ENCODE data around the gene IQSEC3.

The IQSEC3 gene

DNA sequence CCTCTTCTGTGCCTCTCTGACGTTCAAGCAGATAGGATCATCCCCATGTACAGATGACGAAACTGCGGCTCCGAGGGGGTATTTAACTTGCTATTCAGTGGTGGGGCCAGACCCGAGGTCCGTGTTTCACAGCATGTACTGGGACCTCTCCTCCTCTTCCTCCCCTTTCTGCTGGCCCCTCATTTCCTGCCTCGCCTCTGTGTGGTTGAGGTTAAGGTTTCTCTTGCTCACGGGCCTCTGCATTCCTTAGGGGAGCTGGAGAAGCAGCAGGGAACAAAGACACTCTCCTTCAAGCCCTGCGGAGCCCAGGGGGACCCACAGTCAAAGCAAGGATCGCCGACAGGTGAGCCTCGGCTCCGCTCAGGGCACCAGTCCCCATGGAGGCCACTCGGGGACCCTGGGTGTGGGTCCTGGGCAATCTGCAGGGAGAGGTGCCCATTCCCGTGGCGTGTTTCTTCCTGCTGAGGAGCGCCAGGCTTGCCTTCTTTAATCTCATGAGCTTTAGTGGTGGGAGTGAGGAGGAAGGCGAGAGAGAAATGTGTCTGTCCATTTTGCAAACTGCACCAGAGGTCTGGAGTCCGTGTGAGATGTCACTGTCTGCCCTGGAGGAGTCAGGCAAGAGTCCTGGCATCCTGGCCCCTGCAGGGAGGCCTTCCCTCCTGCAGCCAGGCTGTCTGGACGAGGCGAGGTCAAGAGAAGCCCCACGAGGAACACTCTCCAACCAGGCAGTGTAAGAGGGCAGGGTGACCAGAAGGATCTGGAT is 102.4 kb downstream of the IQSEC3 start:
- no peak for DNase-seq

DNA sequence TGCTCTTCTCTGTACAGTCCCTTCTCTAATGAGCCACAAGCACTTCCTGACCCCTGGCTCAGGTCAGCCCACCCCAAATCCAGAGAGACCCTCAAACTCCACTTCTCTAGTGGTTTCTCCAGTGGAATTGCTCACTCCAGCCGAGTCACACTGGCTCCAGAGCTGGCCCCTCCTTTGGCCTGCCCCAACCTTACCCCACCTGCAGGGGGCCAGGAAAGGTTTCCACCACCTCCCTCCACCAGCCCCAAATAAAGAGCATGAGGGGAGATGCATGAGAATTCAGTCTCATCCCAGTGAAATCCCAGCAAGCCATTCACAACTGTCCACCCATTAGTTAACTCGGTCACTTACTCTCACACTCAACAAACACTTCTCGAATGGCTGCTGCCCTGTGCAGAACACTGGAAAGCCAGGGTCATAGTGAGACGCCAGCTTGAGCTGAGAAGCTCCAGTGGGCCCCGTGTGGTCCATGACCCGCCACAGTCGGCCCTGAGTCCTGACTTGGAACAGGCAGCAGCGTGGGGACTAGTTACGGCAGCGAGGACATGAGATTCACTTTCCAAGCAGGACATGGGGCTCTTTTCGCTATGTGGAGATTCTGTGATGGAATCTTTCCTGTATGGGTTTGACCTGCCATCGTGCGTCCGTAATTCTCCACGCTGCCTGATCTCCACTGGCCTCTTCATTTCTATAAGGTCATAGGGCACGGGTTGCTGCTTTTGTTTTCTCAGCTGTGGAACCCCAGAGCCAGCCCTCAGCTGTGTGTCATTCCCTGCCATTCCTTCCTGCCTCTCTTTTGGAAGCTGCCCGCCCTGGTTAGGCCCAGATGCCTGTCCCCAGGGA is 103.2 kb downstream of the IQSEC3 start:
- no peak for DNase-seq

DNA sequence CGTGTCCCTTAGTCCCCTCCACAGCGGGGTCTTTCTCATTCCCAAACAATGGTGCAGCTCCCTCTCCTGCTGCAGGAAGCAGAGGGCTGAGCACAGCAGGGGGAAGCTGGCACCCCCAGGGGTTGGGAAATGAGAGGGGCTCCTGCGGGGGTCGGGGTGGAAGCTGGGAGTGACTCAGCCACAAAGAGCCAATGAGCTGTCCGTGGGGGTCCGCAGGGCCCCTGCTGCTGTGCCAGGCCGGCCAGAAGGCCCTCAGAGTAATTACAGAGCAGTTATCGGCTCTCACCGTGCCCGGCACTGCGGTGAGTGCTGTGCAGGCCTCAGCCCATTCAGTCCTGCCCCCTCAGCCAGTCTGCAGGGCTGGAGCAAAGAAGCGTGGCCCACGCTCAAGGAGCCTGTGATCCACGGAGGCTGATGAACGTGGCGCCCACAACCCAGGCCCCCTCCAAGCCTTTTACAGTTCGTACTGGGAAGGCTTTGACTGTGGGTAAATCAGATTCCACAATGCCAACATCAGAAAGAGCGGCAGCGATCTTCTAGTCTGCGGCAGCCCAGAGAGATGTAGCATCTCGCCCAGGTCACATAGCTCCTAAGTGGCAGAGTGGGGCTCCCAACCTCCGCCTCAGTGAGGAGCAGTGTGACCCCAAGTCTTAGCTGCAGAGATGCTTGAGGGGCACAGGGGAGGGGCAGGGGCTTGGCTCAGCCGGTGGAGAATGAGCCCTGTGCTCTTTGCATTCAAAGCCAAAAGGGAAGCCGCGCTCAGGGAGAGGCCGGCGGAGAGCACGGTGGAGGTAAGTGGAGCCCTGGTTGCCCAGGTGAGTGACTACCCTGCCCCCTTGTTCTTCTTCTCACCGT is 104.0 kb downstream of the IQSEC3 start:
- DNase-seq: no peak

DNA sequence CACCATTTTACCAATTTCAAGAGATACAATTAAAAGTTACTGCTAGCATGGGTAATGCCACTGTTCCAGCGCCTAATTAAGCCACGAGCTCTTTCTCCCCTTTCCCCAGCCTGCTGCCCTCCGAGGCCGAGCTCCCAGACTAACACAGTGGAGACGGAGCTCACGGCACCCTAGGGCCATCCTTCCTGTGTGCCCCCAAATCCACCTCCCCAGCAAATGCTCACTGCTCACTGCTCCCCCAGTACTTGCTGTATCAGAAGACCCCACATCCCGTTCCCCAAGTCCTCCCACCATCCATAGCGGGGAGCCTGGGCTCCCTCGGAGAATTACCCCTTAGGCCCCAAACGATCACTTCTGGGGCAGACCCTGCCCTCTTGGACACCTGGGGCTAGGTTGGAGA is 104.7 kb downstream of the IQSEC3 start:
- DNase-seq: no peak

DNA sequence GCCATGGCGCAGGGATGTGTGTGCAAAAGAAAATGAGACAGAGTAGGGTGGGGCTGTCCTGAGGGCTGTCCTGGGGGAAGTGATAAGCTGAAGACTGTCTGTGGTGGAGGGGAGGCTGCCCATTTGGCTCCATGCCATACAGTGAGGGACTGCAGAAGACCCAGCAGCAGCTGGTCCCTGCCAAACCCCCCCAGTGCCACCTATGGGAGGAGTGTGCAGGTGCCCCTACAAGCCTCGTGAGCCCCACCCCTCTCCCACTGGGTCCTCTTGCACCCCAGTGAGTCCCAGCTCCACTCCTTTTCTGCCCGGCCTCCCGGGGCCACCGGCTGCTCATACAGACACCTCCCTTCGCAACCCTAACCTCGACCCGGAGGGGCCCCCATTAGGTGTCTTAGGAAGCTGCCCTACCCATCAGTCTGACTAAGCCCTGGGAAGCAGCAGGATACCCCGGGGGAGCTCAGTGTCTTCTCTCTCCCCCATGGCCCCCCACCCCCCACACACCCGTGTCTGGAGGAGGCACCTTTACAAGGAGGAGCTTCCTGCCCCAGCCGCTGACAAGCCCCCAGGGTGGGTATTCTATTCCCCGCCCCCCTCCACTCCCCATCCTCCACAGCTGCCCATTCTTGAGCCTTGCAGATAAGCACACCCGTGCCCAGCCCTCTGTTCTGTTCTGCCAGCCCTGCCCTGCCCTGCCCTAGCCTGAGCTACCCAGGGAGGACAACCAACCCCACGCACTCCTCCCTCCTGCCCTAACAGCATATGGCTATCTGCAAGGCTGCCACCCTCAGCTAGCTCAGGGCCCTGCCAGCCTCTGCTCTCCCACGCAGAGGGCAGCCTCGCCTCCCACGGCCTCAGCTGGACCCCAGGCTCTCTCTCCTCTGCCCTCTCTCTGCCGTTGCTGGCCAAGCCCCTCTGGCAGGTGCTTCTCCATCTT is 105.4 kb downstream of the IQSEC3 start:
- DNase-seq: no peak

DNA sequence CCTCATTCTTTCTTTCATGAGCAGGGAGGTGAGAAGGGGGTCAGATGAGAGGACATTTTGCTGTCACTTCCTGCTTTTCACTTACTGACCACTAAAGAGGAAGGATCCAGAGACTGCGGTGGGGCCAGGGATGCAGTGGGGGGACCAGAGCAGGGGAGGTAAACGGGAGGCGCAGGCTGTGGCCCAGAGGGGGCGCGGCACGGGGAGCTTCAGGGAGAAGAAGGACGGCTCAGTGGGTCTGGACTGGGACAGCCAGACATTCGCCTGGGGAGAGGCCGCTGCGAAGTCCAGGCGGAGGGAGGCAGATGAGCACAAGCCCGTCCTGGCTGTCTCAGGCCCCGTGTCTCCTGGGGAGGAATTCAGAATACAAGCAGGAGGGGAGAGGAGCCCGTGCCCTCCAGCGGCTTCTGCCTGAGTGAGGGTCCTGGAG is 106.2 kb downstream of the IQSEC3 start:
- DNase-seq: no peak

DNA sequence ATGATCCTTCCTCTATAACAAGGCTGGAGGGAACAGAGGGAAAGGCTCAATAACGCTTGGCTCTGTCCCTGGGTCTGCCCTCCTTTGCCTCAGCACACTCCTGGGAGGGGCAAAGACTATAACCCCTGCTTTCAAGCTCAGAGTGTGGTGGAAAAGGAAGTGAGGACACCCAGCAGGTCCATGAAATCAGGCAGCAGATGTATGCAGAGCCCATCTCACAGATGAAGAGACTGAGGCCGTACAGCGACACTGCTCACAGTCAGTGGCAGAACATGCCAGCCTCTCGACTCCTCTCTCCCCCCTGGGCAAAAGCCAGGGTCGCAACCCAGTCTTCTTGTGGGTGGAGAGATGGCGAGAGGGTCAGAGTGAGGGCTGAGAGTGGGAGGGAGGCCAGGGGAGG is 107.6 kb downstream of the IQSEC3 start:
- DNase-seq: no peak

DNA sequence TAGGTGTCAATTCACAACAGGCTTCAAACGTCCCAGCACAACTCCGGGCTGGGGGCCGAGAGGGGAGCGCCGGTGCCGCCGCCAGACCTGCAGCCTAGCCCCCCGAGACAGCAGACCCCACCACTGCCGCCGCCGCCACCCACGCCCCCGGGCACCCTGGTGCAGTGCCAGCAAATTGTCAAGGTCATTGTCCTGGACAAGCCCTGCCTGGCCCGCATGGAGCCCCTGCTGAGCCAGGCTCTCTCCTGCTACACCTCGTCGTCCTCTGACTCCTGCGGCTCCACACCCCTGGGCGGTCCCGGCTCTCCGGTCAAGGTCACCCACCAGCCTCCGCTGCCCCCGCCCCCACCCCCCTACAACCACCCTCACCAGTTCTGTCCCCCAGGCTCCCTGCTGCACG is 108.0 kb downstream of the IQSEC3 start:
- DNase-seq: no peak

DNA sequence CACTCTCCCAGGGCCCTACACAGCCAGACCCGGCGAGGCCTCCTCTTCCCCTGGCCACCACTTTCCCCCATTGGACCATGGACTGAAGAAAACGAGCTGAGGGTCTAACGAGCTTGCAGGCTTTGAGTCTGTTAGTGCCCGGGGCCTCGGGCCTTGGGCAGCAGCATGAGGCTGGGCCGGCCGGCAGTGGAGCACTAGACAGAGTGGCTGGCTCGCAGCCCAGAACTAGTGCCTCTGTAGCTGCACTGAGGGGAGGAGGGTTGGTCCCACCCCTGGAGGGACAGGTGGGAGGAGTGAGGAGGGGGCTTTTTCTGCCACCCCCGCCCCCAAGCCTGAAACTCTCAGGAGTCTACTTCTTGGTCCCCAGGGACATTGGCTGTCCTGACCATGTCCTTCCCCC is 108.7 kb downstream of the IQSEC3 start:
- DNase-seq: no peak

DNA sequence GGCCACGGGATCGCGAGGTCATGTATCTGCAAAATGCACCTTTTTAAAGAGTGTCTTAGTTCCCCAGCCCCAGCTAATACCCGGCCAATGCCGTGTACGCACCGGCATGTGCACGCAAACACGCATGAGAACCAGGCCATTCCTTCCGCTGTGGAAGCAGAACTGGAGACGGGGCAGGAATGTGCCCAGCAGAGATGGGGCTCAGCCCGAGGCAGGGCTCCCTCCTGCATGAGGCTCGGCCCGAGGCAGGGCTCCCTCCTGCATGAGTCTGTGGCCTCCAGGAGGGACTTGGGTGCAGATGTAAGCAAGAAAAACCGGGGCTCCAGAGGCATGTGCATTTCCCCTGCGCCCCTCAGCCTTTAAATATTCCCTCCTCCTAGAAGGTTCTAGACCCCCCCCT is 109.2 kb downstream of the IQSEC3 start:
- no peak for DNase-seq

DNA sequence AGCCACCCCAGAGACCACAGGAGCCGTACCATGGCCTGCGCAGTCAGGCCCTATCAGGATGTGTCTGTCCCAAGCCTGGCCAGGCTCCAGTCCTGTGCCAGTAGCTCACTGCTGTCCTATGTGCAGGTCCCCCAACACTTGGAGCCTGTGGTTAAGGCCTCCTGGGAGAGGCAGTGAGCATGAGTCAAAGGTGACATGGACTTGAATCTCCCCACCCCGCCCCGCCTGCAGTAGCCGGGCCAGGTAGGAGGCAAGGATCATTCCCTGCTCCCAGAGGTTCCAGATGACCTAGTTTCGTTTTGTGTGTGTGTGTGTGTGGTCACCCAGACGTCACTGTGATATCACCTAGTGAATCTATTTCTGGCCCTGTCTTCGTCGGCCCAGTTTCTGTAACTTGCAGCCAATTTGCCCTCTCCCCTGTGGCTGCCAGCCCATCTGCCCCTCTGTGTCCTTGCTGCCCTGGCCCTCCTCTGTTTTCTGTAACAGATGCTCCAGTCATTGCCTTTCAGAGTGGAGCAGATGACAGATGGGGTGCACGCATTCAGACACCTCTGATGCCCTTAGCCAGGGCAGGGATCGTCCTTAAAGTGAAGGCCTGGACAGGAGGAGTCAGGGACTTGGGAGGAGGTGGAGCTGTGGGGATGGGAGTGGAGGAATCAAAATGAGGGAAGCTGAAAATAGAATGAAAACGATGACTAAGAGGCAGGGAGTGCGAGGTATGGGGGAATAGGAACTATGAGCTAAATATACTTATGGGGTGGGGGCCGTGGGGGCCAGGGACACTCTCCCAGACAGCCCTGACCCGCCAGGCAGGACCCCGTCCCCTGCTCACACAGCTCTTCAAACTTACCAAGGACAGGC is 110.0 kb downstream of the IQSEC3 start:
- no peak for DNase-seq

DNA sequence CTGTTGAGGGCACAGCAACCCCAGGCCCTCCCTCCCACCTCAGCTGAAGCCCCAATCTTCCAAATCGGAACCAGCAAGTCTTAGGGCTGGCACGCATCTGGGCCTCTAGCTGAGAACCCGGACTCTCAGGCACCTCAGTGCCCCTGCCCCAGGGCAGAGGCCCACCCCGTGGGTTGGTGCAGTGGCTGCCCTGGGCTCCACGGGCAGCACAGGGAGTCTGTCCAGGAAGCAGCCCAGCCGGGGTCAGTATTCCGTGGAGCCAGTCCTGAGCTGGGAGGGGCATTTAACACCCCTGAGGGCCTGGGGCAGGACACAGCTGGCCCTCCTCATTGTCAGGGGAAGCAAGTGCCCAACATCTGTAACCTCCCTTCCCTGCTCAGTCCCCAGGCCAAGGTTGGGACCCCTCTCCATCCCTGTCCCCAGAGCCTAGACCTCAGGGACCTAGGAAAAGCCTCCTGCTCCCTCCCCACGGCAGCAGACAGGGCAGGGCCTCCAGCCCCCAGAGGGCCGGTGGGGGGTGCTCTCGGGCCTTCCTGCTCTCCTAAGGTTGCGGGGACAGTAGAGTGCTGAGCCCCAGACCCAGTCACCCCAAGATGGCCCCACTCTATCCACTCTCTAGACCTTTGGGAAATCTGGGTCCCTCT is 110.9 kb downstream of the IQSEC3 start:
- DNase-seq: no peak

DNA sequence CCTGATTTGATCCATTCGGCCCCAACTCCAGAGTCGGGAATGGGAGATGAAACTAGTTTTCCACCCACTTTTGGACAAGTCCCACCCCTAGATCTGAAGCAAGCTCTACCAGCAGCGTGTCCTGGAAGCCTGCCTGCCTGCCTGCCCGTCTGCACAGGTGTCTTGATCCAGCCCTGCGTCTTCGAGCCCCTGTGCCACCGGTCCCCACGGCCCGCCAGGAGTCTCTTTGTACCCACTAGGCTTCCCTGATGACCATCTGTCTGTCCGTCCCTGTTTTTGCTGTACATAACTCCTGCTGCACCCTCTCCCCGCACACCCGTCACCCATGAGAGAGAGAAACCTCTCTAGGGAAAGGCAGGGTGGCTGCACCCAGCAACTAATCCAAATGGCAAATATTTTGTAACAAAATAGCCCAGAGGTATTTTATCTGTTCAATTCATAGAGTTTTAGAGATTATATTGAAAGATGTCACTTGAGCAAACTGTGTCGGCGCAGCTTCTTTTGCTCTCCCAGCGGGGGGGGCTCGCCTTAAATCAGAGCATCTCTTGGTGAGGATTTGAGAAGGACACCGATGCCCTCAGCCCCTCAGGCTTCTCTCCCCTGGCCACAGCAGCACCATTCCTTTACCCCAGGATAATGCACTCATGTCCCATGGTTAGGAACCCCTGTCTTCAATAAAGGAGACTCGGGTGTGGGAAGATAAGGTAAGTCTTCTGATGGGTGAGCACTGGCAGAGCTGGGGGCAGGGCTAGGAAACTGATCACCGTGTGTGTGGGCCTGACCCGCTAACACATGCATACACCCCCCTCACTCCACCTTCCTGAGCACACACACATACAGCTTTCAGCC is 111.6 kb downstream of the IQSEC3 start:
- DNase-seq: no peak

DNA sequence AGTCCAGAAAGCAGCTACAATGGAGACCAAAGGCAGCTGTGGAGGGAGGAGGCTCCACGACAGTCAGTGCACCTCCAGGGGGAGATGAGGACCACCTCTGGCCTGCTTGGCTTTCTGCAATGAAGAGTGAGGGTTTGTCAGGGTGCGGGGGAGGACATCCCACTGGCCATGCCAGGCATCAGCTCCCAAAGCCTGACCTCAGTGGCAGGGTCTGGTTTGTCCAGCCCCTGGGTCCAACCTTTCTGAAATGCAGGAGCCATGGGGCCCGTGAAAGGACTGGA is 112.2 kb downstream of the IQSEC3 start:
- no peak for DNase-seq

DNA sequence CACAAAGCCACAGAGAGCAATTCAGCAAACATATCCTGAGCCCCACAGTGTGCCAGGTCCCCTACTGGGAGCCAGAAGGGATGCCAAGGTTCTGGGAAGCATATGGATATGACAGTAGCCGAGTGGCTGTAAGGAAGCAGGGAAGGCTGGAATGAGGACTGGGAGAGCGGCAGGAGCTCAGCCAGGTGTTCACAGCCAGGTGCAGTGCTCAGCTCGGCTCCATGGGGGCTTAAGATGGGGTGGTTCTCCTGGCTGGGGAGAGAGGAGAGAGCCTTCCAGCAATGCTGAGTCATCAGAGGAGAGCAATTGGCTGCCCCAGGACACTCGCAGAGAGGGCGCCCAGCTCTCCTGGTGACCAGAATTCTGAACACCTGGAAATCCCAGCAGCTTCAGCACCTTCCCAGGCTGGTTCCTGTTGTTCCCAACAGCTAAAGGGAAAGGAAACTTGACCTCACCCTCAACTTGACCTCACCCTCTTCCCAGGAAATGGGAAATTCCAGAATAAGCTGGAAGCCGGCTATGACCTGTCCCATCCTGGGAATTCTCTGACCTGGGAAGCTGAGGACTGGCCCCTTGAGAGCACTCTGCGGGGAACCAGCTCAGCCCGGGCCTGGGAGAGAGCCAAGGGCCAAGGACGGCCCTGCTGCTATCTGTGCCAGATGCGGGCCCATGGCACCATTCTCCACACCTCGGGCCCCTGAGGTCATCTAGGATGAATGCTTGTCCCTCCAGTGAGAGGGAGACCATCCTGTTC is 112.7 kb downstream of the IQSEC3 start:
- no peak for DNase-seq

DNA sequence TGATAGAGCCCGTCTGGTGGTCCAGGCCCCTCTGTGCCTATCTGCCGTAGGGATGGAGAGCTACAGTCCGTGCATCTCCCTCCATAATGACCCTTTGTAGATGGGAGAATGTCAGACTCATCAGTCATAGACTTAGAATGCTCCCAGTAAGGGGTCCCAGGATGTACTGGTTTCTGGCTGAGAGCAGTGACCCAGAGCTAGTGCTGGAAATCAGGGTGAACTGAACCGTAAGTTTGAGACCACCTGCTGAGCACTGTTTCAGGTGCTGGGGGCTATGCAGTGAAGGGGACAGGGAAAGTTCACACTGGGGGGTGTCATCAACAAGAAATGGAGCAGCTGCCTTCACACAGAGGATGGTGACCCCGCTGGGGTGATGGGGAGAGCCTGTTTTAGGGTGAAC is 113.3 kb downstream of the IQSEC3 start:
- DNase-seq: no peak

DNA sequence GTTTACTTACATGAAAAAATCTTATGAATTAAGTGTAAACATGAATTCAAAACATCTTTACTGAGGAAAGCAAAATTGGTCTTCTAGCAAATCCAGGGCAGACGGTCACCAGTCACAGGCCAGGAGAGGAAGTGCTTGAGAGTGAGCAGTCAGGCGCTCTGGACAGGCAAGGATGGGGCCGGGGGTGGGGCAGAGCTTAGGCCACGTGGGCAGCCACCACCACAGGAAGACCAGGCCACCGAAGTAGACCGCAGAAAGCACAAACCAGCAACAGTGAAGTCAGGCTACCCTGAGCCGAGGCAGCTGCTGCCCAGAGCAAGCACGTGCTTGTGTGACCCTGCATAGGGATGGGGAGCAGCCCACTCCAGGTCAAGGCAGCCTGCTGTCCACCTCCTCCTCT is 113.9 kb downstream of the IQSEC3 start:
- DNase-seq: no peak

DNA sequence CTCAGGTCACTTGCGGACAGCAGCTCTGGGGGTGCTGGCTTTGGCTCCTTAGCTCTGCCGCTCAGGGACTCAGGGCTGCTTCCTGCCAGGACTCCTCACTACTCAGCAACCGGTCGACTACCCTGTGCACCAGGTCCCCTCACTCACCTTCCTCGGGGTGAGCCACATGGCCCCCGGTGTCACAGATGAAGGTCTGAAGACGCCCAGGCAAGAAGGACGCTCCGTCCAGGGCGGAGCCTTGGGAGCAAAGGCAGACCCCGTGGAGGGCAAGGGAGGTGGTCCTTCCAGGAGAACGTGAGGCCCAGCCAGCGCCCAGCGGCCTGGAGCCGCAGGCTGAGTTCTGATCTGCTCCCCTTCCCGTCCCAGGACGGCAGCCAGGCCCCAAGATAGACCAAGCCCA is 115.4 kb downstream of the IQSEC3 start:
- no peak for DNase-seq

DNA sequence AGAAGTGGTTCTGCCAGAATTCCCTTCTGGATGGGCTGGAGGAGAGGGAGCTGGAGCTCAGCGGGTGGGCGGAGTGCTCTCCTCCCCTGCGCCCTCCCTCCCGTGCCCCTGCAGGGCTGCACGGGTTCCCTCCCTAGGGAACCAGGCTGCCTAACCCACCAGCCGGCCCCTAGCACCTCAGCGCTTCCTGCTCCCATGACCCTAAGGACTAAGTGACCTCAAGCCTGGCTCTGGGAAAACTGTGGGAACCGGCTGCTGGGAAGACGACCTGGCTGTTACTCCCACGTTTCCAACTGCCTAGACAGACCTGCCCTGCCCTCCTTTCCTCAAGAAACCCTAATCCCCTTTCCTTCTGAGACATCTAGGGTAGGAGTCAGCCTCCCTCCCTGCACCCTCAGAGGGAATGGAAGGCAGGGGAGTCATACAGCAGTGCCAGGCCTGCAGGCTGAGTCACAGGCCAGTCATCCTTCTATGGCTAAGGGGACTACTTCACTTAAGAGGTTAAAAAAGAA is 115.9 kb downstream of the IQSEC3 start:
- no peak for DNase-seq
